H1 (cell line): ENCODE data around the gene TOMM5. TPM values are rescaled to one million over a fixed set of nuclear protein-coding genes. Genes with fewer than 3 reads are reported as not detected.

Source experiments
- ASH2L ChIP-seq: fragments of 200-600, 300-600 bp; sonication (generic); IDR thresholded peaks from one replicate; pipeline ENCODE4 v1.7.1; 2017; ENCODE audit warnings: low read length
- BCL11A ChIP-seq, 2 experiments: IDR thresholded peaks; one replicate each; pipeline ENCODE4 v1.6.1; 2011; ENCODE audit warnings: low read depth in 2 of 2, low read length in 2 of 2, mild to moderate bottlenecking in 2 of 2
- CTBP2 ChIP-seq: IDR thresholded peaks from 2 replicates; pipeline ENCODE4 v1.7.0; 2011; ENCODE audit warnings: borderline replicate concordance, mild to moderate bottlenecking, moderate library complexity, mixed read lengths, low read length; ENCODE audit not compliant: insufficient read depth, insufficient read length
- POLR2AphosphoS5 ChIP-seq: IDR thresholded peaks from 2 replicates; pipeline ENCODE4 v1.6.1; 2011; ENCODE audit warnings: low read depth, low read length
- ZNF274 ChIP-seq: IDR thresholded peaks from 2 replicates; pipeline ENCODE4 v1.7.0; 2012; ENCODE audit warnings: low read length, borderline replicate concordance; ENCODE audit errors: extremely low read depth
- polyA plus RNA-seq, 7 experiments: library from polyadenylated mRNA; depleted of rRNA in 3 of 7; stranded (reverse) in 5 of 7; unstranded in 2 of 7; fragments of >200 nt in 5 of 7; fragments of 200-250 nt in 2 of 7; gene quantifications; 1 replicate in 5 of 7; 2 replicates in 1 of 7; 4 replicates in 1 of 7; pipeline versions ENCODE4 v1.2.1 to v1.2.3, GENCODE V29; 2011 to 2013; ENCODE audit warnings: missing spikeins in 2 of 7, mixed read lengths in 2 of 7
- total RNA-seq: library from RNA; stranded (reverse); fragmentation: NEBNext Ultra II Directional; extraction: Animal tissue kit (Norgen Biotek cat#: 25700); gene quantifications from 2 replicates; pipeline ENCODE4 v1.2.1, GENCODE V29; 2021

TOMM5 gene
- total and polyA plus RNA-seq, 2 of the 8 experiments (the other 6 are each of a cell fraction or from before 2014, with no cell fraction given) = 171 to 174 TPM

GRCh38 chr9:37635808-37636207 is 43.4 kb upstream of the TOMM5 start (continued):
- TF ChIP-seq BCL11A (IDR thresholded peaks at IDR 0.05; ENCODE audit: low read depth in 2 of 2, low read length in 2 of 2) (no peak), CTBP2 (no peak), ASH2L (no peak), POLR2AphosphoS5 (no peak), ZNF274 (no peak)
